Measurements from ENCODE around the gene GRK3.

DNA sequence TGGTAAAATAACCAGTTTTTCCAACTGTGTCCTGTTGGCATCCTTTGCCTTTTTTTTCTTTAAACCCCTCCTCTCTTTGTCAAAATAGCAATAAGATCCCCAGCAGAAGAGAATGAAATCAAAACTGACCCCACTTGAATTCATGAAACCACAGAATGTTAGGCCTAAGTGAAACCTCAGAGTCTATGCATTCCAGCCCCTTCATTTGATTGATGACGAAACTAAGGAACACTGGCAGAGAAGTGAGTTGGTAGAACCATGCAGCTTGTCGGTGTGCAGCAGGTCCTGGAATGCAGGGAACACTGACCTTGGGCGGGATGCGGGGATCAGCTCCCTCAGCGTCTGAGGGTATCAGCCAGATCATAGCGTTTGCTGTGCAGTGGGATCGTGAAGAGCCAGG is 57.5 kb downstream of the GRK3 start:
- no peak for TF ChIP-seq EZH2 (IDR thresholded peaks at IDR 0.05; ENCODE audit: borderline replicate concordance, low read length)
- TF ChIP-seq, protein P1, sequence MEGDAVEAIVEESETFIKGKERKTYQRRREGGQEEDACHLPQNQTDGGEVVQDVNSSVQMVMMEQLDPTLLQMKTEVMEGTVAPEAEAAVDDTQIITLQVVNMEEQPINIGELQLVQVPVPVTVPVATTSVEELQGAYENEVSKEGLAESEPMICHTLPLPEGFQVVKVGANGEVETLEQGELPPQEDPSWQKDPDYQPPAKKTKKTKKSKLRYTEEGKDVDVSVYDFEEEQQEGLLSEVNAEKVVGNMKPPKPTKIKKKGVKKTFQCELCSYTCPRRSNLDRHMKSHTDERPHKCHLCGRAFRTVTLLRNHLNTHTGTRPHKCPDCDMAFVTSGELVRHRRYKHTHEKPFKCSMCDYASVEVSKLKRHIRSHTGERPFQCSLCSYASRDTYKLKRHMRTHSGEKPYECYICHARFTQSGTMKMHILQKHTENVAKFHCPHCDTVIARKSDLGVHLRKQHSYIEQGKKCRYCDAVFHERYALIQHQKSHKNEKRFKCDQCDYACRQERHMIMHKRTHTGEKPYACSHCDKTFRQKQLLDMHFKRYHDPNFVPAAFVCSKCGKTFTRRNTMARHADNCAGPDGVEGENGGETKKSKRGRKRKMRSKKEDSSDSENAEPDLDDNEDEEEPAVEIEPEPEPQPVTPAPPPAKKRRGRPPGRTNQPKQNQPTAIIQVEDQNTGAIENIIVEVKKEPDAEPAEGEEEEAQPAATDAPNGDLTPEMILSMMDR (IDR thresholded peaks at IDR 0.05; ENCODE audit: low read length), result no peak
